ENCODE measurements around the gene SVEP1. TPM values are rescaled to one million over a fixed set of nuclear protein-coding genes. Genes with fewer than 3 reads are reported as not detected.

Gene SVEP1
- total and polyA plus RNA-seq, 7 donors = 0.78 to 16.3 (median 5.5) TPM

DNA sequence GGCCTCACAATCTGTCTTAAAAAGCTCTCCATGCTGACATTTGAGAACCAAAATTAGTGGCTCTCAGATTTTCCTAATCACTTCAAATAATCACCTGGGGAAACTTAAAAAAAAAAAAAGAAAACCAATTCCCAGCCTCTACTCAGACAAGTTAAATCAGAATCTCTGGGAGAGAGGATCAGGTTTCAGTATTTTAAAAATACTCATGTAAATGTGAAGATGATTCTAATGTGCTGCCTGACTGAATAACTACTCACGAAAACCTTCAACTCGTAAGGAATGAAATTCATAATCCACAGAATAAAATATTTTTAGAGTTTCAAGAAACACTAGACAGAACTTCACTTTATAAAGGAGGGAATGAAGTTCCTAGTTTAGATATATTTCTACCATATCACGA is 114.4 kb downstream of the SVEP1 start:
- no peak overlapping the region for H3K4me3 ChIP-seq
- H3K27me3 ChIP-seq (ENCODE audit: insufficient read depth in 3 of 3, low read length in 2 of 3) = no peaks in the 10 kb centered on the region
- TF ChIP-seq, protein P1, sequence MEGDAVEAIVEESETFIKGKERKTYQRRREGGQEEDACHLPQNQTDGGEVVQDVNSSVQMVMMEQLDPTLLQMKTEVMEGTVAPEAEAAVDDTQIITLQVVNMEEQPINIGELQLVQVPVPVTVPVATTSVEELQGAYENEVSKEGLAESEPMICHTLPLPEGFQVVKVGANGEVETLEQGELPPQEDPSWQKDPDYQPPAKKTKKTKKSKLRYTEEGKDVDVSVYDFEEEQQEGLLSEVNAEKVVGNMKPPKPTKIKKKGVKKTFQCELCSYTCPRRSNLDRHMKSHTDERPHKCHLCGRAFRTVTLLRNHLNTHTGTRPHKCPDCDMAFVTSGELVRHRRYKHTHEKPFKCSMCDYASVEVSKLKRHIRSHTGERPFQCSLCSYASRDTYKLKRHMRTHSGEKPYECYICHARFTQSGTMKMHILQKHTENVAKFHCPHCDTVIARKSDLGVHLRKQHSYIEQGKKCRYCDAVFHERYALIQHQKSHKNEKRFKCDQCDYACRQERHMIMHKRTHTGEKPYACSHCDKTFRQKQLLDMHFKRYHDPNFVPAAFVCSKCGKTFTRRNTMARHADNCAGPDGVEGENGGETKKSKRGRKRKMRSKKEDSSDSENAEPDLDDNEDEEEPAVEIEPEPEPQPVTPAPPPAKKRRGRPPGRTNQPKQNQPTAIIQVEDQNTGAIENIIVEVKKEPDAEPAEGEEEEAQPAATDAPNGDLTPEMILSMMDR (IDR thresholded peaks at IDR 0.05) = no peak
- no peaks in the 10 kb centered on the region for H3K4me1 ChIP-seq
- no peak for ATAC-seq
- H3K27ac ChIP-seq = no peak overlapping the region
- WGBS, 3 donors = 69 to 85% (median 78%) methylated on average over 3 of the region's 3 CpGs
- H3K9me3 ChIP-seq = no peaks in the 10 kb centered on the region
- intact Hi-C loops (cut with DNase I) = no loop called here
- no peaks in the 10 kb centered on the region for H3K36me3 ChIP-seq (ENCODE audit: insufficient read depth in 1 of 2, low read depth in 1 of 2)
- no peak for DNase-seq

DNA sequence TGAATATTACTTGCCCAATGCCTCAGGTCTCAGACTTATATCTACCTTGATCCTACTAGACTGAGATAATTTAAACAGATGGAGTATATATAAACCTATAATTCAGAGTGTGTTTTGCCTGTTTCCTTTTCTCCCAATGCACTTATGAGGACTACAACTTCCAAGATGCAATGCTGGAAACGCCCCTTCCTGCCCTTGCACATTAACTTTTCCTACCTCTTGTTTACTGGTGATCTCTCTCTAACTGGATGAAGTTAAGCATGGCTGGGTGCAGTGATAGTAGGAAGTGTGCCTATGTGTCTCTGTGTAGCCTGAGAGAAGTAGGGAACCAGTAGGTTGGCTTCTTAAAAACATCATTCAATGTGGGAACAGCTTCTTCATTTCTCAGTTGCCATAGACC is 115.2 kb downstream of the SVEP1 start:
- DNase-seq (no peak), ATAC-seq (no peak)
- 79 to 89% (median 84%) methylated on average over 1 of the region's 1 CpG for WGBS, 3 donors
- TF ChIP-seq, protein P1 (IDR thresholded peaks at IDR 0.05) = no peak
- H3K9me3 ChIP-seq = no peaks in the 10 kb centered on the region
- intact Hi-C loops (cut with DNase I) = no loop called here
- no peaks in the 10 kb centered on the region for H3K36me3 ChIP-seq (ENCODE audit: insufficient read depth in 1 of 2, low read depth in 1 of 2)
- H3K4me3 ChIP-seq = no peak overlapping the region
- H3K27ac ChIP-seq = no peak overlapping the region
- H3K4me1 ChIP-seq = no peaks in the 10 kb centered on the region
- no peaks in the 10 kb centered on the region for H3K27me3 ChIP-seq (ENCODE audit: insufficient read depth in 3 of 3, low read length in 2 of 3)

DNA sequence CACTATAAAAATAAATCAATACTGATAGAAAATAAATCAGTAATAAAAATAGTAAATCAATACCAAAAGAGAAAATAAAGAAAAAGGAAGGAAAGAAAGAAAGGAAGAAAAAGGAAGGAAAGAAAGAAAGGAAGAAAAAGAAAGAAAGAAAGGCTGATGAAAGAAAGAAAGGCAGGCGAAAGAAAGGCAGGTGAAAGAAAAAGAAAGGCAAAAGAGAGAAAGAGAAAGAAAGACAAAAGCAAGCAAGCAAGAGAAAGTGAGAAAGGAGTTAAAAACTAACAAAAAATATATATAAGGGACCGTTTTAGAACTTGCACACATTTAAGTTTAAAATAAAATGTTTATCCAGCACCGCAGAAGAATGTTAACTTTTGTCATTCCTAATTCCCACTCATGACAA is 116.0 kb downstream of the SVEP1 start:
- Histone ChIP-seq H3K4me3 (no peak overlapping the region), H3K27ac (no peak overlapping the region), H3K27me3 (ENCODE audit: insufficient read depth in 3 of 3, low read length in 2 of 3) (no peaks in the 10 kb centered on the region), H3K36me3 (ENCODE audit: insufficient read depth in 1 of 2, low read depth in 1 of 2) (no peaks in the 10 kb centered on the region), H3K4me1 (no peaks in the 10 kb centered on the region), H3K9me3 (no peaks in the 10 kb centered on the region)
- no peak for ATAC-seq
- 74 to 83% (median 80%) methylated on average over 3 of the region's 3 CpGs for WGBS, 3 donors
- intact Hi-C loops (cut with DNase I) = no loop called here
- no peak for DNase-seq
- TF ChIP-seq, protein P1 (IDR thresholded peaks at IDR 0.05) = no peak

DNA sequence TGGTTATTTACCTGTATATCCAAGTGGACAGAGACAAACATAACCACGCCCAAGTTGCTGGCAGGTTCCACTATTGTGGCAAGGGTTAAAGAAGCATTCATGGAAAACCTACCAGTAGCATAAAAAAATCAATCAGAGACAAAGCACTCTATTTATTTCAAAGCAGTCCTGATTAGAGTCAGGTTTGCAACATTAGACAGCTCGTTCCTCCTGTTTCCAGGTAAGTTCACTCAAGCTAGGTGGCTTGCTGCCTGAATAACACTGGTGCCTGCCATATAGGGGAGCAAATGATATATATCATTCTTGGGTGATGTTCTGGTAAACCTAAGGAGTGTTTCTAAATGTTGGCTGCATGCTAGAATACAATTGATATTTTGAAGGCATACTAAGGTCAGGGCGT is 122.3 kb downstream of the SVEP1 start:
- WGBS, 3 donors = 75 to 91% (median 84%) methylated on average over 3 of the region's 3 CpGs
- Histone ChIP-seq H3K4me3 (no peak overlapping the region), H3K36me3 (ENCODE audit: insufficient read depth in 1 of 2, low read depth in 1 of 2) (no peaks in the 10 kb centered on the region), H3K27me3 (ENCODE audit: insufficient read depth in 3 of 3, low read length in 2 of 3) (no peaks in the 10 kb centered on the region), H3K27ac (no peak overlapping the region), H3K9me3 (no peaks in the 10 kb centered on the region), H3K4me1 (no peaks in the 10 kb centered on the region)
- DNase-seq = no peak
- no peak for ATAC-seq
- intact Hi-C loops (cut with DNase I) = loop anchor here in 1 of 2 donors (10.0 kb wide), 1 partner anchor 158 kb away; no protein-coding TSS in a partner anchor
- TF ChIP-seq, protein P1 (IDR thresholded peaks at IDR 0.05) = no peak

DNA sequence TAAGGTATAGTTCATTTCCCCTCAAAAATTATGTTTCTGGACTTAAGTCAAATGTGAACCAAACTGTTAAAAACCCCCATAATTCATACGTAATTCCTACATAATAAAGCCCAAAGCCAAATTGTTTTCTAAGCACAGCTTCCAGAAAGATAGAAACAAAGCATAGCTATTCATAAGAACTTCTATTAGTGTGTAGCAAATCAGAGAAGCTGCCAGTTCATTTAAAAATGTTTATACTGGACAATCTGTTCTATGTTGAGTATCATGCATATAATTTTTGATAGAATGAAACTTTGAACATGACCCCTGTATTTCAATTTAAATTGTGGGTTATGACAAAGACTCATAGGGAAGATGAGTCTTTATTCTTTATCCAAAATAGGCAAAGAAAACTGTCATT is 122.9 kb downstream of the SVEP1 start:
- no peaks in the 10 kb centered on the region for H3K27me3 ChIP-seq (ENCODE audit: insufficient read depth in 3 of 3, low read length in 2 of 3)
- no peaks in the 10 kb centered on the region for H3K9me3 ChIP-seq
- WGBS, 3 donors = 0 to 56% (median 42%) methylated on average over 1 of the region's 1 CpG
- intact Hi-C loops (cut with DNase I) = loop anchor here in 1 of 2 donors (10.0 kb wide), 1 partner anchor 158 kb away; no protein-coding TSS in a partner anchor
- H3K36me3 ChIP-seq (ENCODE audit: insufficient read depth in 1 of 2, low read depth in 1 of 2) = no peaks in the 10 kb centered on the region
- H3K4me1 ChIP-seq = no peaks in the 10 kb centered on the region
- no peak overlapping the region for H3K27ac ChIP-seq
- ATAC-seq (no peak), DNase-seq (no peak)
- TF ChIP-seq, protein P1 (IDR thresholded peaks at IDR 0.05) = no peak
- H3K4me3 ChIP-seq = no peak overlapping the region
